ENCODE results near the gene PRAMEF20.

Gene PRAMEF20

DNA sequence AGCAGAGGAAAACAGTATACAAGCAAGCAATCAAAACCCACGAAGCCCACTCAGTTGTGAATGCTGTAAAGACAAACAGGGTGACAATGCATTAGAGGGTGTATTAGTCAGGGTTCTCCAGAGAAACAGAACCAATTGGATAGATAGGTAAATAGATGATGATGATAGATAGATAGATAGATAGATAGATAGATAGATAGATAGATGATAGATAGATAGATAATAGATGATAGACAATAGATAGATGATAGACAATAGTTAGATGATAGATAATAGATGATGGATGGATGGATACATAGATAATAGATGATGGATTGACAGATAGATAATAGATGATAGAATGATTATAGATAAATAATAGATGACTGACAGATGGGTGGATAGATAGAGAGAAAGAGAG lies 55.3 kb downstream of the PRAMEF20 start:
- DNase-seq = no peak

DNA sequence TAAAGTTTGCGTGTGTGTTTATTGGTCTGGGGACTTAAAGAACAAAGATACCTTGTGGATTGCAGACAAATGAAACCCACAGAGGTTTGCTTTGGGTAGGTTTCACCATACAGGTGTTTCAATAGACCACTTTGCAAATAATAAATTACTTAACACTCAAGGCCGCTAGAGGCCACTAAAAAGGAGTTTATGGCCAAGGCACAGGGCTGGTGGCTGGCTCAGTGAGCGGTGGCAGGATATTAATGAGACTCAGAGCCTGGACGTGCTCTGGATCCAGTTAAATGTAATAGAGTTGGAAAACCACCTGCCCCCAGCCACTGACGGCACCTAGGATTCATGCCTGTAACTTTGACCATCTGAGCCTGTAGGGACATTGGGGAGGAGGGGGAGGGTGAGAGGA lies 59.1 kb downstream of the PRAMEF20 start:
- peak; percentile 2 for DNase-seq
